Left ventricle myocardium inferior (tissue), 1 donor: Measurements from ENCODE around the gene FTO. TPM values are rescaled to one million over a fixed set of nuclear protein-coding genes. Genes with fewer than 3 reads are reported as not detected.

Experiments used
- DNase-seq: peaks from one replicate; pipeline ENCODE4 v3.0.0-alpha.2; 2020
- H3K27ac ChIP-seq: fragments of 200-600 bp; replicated peaks from 2 replicates; pipeline ENCODE4 v1.8.0; 2021
- H3K27me3 ChIP-seq: fragments of 200-600 bp; 2 replicates; pipeline ENCODE4 v1.8.0; 2021; ENCODE audit warnings: low read depth
- H3K36me3 ChIP-seq: fragments of 200-600 bp; 2 replicates; pipeline ENCODE4 v1.8.0; 2021
- H3K4me1 ChIP-seq: fragments of 200-600 bp; 2 replicates; pipeline ENCODE4 v1.8.0; 2021
- H3K4me3 ChIP-seq: fragments of 200-600 bp; 2 replicates; pipeline ENCODE4 v1.8.0; 2021; ENCODE audit warnings: mild to moderate bottlenecking, moderate library complexity
- H3K9me3 ChIP-seq: fragments of 200-600 bp; replicated peaks from 2 replicates; pipeline ENCODE4 v1.8.0; 2021
- CTCF ChIP-seq: fragments of 200-600 bp; IDR thresholded peaks from 2 replicates; pipeline ENCODE4 v1.8.0; 2021; ENCODE audit warnings: antibody characterized with exemption, mild to moderate bottlenecking, borderline replicate concordance
- intact Hi-C: fragments of 100-400 bp; cut with micrococcal nuclease; formaldehyde crosslinking; loops from one replicate; pipeline ENCODE4 v1.11.0; 2022
- total RNA-seq: library from RNA; stranded (reverse); fragmentation: NEBNext Ultra II Directional; extraction: Animal tissue kit (Norgen Biotek cat#: 25700); gene quantifications from one replicate; pipeline ENCODE4 v1.2.1, GENCODE V29; 2021
- donor health status: DM: no; HTN: yes; CAD: no; lungs with severe emphysema.

FTO gene
- total RNA-seq, 1 donor from 2014 or later = 78.4 TPM

DNA sequence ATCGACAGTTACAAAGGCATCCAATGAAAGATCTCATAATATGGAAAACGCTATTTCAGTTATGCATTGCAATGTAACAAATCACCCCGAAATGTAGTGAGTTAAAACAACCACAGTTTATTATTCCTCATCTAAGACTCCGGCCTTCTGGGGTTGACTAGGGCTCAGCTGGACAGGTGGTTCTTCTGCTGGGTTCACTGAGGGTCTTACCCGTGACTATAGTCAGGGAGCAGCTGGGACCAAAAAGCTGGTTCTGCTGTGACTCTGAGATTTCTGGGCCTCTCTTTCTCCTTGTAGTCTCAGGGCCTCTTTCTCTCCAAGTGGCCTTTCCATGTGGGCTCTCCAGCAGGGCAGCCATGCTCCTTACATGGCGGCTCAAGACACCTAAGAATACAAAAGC, 386.6 kb downstream of the FTO start:
- intact Hi-C loops = no loop called here
- no peak for TF ChIP-seq CTCF
- Histone ChIP-seq H3K9me3 (peaks cover 3% of the 10 kb centered on the region), H3K4me3 (no peak overlapping the region), H3K36me3 (peaks cover 5% of the 10 kb centered on the region), H3K27me3 (no peaks in the 10 kb centered on the region), H3K4me1 (no peaks in the 10 kb centered on the region), H3K27ac (no peak overlapping the region)
- no peak for DNase-seq

GRCh38 chr16:54093281-54093680, 389.3 kb downstream of the FTO start:
- H3K4me1 ChIP-seq = no peaks in the 10 kb centered on the region
- intact Hi-C loops = no loop called here
- TF ChIP-seq CTCF = no peak
- no peaks in the 10 kb centered on the region for H3K27me3 ChIP-seq
- no peak overlapping the region for H3K27ac ChIP-seq
- DNase-seq = no peak
- H3K36me3 ChIP-seq = peaks cover 13% of the 10 kb centered on the region
- H3K9me3 ChIP-seq = peaks cover 15% of the 10 kb centered on the region
- no peak overlapping the region for H3K4me3 ChIP-seq

DNA sequence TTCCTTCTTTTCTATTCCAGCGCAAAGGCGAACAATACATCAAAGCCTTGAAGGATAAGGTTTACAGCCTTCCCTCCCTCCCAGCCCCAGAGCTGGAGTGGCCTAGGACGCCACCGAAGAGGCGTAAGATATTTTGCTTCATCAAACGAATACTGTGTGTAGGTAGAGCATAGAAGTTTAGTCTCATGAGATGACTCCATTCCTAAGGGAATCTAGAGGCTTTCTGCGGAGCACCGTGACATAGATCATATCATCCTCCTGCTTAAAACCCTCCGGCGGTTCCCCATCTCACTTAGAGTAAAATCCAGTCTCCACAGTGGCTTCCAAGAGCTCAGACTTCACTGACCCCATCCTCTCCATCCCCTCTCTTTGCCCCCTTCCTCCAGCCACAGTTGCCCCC, 390.7 kb downstream of the FTO start:
- no peak for TF ChIP-seq CTCF
- H3K36me3 ChIP-seq = peaks cover 13% of the 10 kb centered on the region
- no peak for DNase-seq
- H3K4me1 ChIP-seq = no peaks in the 10 kb centered on the region
- H3K4me3 ChIP-seq = no peak overlapping the region
- no peaks in the 10 kb centered on the region for H3K27me3 ChIP-seq
- no peak overlapping the region for H3K27ac ChIP-seq
- intact Hi-C loops = no loop called here
- peaks cover 15% of the 10 kb centered on the region for H3K9me3 ChIP-seq

DNA sequence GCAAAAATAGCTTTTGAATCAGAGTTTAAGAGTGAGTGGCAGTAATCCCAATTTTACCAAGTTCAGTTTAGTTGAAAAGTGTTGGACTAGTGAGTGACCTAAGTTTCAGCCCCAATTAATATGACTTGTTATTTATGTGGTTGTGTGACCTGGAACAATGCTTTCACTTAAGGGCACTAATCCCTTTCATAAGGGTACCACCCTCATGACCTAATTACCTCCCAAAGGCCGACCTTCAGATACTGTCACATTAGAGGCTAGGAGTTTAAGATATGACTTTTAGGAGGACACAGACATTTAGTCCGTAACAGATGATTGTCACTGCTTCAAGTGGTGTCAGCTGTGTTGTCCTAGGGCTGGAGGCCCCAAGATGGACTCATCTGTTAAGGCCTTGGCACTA, 392.7 kb downstream of the FTO start:
- TF ChIP-seq CTCF = no peak
- intact Hi-C loops = no loop called here
- Histone ChIP-seq H3K36me3 (peaks cover 13% of the 10 kb centered on the region), H3K9me3 (peaks cover 15% of the 10 kb centered on the region), H3K4me1 (no peaks in the 10 kb centered on the region), H3K4me3 (no peak overlapping the region), H3K27ac (no peak overlapping the region), H3K27me3 (no peaks in the 10 kb centered on the region)
- DNase-seq = no peak

GRCh38 chr16:54097774-54098173, 393.8 kb downstream of the FTO start:
- peaks cover 13% of the 10 kb centered on the region for H3K36me3 ChIP-seq
- peaks cover 15% of the 10 kb centered on the region for H3K9me3 ChIP-seq
- TF ChIP-seq CTCF = no peak
- H3K4me1 ChIP-seq = no peaks in the 10 kb centered on the region
- no peak for DNase-seq
- intact Hi-C loops = no loop called here
- no peaks in the 10 kb centered on the region for H3K27me3 ChIP-seq
- no peak overlapping the region for H3K4me3 ChIP-seq
- H3K27ac ChIP-seq = no peak overlapping the region

DNA sequence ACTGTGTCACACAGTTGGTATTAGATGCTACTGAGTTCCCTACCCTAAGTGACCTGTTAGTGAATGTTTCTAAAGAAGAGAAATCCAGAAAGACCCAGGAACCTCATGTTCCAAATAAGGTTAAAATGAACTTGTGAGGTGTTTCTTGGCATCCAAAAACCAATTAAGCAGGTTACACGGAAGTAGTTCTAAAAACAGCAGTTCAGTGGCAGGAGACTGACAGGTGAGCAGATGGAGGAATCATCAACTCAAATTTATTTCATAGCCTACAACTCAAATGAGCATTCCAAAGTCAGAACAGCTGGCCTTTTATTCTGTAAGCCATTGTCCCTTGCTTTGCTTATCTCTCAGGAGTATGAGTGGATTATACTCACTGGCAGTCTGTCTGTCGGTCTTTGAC, 394.3 kb downstream of the FTO start:
- no peak for TF ChIP-seq CTCF
- DNase-seq = no peak
- Histone ChIP-seq H3K4me1 (no peaks in the 10 kb centered on the region), H3K36me3 (peaks cover 13% of the 10 kb centered on the region), H3K9me3 (peaks cover 15% of the 10 kb centered on the region), H3K27ac (no peak overlapping the region), H3K4me3 (no peak overlapping the region), H3K27me3 (no peaks in the 10 kb centered on the region)
- intact Hi-C loops = no loop called here
